Prostate gland (tissue), 2 donors: Measurements from ENCODE around the gene DENND6A.

Experiments used
- CTCF ChIP-seq, 4 experiments: fragments of 200-600 bp in 2 of 4; fragments of 450-650 bp in 2 of 4; sonication (generic) in 2 of 4; IDR thresholded peaks; 1 replicate in 3 of 4; 2 replicates in 1 of 4; pipeline ENCODE4 v1.5.1; 2016 to 2019; ENCODE audit warnings: antibody characterized with exemption in 4 of 4, mild to moderate bottlenecking in 2 of 4, moderate library complexity in 2 of 4
- POLR2A ChIP-seq: fragments of 450-650 bp; IDR thresholded peaks from one replicate; pipeline ENCODE4 v1.6.1; 2016; ENCODE audit warnings: antibody characterized with exemption, mild to moderate bottlenecking
- POLR2AphosphoS5 ChIP-seq: sonication (generic); formaldehyde crosslinking; IDR thresholded peaks from one replicate; pipeline ENCODE4 v1.6.1; 2017; ENCODE audit warnings: antibody characterized with exemption

- TF ChIP-seq CTCF (IDR thresholded peaks at IDR 0.05) (no peak), POLR2A (no peak), POLR2AphosphoS5 (no peak)
These were observed 109.3 kb downstream of the DENND6A start for GRCh38 chr3:57583544-57583943.
